Measurements from ENCODE around the gene FOXL2NB.

DNA sequence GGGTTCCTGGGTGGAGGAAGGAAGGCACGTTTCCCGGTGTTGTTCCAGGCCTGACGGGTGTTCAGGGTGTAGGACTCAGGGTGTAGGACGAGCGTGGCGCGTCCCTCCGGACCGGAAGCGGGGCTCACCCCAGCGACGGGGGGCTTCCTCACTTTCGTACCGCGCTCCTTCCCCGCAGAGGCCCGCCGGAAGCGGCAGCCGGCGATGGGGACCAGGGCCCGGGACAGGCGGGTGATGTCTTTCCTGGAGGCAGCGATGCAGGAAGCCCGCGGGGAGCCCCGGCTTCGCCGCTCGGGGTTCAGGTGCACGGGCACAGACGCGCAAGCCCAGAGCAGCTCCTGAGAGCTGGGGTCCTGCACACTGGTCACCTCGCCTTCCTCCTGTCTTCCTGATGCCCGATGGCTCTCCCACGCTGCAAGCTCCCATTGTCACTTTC is 13.4 kb downstream of the FOXL2NB start:
- TF ChIP-seq CTCF (IDR thresholded peaks at IDR 0.05) (no peak), POLR2A (IDR thresholded peaks at IDR 0.05) (no peak)
